ENCODE measurements around the gene SEC24C.
"Not testable (repeated sequence)": the region's sequence is repeated elsewhere in the genome, so short reads cannot be mapped to it uniquely, and the experiment has no call there.

The SEC24C gene

DNA sequence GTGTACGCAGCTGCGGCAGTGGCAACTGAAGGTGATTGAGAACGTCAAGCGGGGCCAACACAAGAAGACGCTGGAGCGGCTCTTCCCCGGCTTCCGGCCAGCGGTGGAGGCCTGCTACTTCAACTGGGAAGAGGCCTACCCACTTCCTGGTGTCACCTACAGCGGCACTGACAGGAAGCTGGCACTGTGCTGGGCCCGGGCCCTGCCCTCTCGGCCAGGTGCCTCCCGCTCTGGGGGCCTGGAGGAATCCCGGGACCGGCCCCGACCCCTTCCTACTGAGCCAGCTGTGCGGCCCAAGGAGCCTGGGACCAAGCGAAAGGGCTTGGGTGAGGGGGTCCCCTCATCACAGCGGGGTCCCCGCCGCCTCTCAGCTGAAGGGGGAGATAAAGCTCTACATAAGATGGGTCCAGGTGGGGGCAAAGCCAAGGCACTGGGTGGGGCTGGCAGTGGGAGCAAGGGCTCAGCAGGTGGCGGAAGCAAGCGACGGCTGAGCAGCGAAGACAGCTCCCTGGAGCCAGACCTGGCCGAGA lies 47.8 kb downstream of the SEC24C start:
- no peak for DNase-seq (ENCODE audit: low read depth in 2 of 2)

DNA sequence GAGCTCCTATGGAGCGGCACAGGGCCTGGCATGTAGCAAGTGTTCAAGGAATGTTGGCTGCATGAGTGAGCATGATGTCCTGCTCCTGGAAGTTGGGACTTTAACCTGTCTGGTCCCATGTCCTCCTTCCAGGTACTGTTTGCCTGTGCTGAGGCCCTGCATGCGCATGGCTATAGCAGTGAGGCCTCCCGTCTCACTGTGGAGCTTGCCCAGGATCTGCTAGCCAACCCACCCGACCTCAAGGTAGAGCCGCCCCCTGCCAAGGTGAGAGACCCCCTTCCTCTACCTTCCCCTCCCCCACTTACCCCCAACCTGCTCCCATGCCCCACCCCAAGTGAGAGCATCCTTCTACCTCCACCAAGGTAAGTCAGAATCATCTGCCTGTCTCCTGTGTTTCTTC lies 49.3 kb downstream of the SEC24C start:
- DNase-seq (ENCODE audit: low read depth in 2 of 2) = no peak

GRCh38 chr10:73795491-73795890 lies 51.3 kb downstream of the SEC24C start:
- not testable (repeated sequence) for DNase-seq (ENCODE audit: low read depth in 2 of 2)

- not testable (repeated sequence) for DNase-seq (ENCODE audit: low read depth in 2 of 2)
These were observed 51.9 kb downstream of the SEC24C start for GRCh38 chr10:73796035-73796434.

GRCh38 chr10:73796766-73797165 lies 52.6 kb downstream of the SEC24C start:
- no peak for DNase-seq (ENCODE audit: low read depth in 2 of 2)

DNA sequence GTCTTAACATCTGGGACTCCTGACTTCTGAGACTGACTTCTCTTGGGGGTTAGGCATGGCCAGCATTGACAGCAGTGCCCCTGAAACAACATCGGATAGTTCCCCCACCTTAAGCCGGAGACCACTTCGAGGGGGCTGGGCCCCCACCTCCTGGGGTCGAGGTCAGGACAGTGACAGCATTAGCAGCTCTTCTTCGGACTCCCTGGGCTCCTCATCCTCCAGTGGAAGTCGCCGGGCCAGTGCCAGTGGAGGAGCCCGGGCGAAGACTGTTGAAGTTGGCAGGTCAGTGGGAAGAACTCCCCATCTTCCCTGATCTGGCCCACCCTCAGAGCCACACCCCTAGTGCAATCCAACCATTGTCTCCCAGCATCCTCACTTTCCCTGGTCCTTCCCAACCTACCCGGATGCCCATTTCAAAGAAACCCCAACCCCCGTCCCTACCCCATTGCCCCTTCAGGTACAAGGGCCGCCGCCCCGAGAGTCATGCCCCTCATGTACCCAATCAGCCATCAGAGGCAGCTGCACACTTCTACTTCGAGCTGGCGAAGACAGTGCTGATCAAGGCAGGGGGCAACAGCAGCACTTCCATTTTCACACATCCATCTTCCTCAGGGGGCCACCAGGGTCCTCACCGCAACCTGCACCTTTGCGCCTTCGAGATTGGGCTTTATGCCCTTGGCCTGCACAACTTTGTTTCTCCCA lies 53.3 kb downstream of the SEC24C start:
- no peak for DNase-seq (ENCODE audit: low read depth in 2 of 2)

- DNase-seq (ENCODE audit: low read depth in 2 of 2) = no peak
These were observed 53.9 kb downstream of the SEC24C start for GRCh38 chr10:73798087-73798486.

DNA sequence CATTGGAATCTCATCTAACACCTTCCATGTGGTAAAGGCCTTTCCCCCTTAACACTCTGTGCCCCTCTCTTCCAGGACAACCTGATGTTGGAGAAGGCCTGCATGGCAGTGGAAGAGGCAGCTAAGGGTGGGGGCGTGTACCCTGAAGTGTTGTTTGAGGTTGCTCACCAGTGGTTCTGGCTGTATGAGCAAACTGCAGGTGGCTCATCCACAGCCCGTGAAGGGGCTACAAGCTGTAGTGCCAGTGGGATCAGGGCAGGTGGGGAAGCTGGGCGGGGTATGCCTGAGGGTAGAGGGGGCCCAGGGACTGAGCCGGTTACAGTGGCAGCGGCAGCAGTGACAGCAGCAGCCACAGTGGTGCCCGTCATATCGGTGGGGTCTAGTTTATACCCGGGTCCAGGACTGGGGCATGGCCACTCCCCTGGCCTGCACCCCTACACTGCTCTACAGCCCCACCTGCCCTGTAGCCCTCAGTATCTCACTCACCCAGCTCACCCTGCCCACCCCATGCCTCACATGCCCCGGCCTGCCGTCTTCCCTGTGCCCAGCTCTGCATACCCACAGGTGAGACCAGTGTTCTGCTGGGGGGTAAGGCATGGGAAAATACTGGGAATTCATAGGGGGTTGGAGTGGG lies 54.9 kb downstream of the SEC24C start:
- DNase-seq (ENCODE audit: low read depth in 2 of 2) = no peak

- DNase-seq (ENCODE audit: low read depth in 2 of 2) = no peak
These were observed 55.9 kb downstream of the SEC24C start for GRCh38 chr10:73799899-73800559.

- no peak for DNase-seq (ENCODE audit: low read depth in 2 of 2)
These were observed 56.5 kb downstream of the SEC24C start for GRCh38 chr10:73800560-73801252.

DNA sequence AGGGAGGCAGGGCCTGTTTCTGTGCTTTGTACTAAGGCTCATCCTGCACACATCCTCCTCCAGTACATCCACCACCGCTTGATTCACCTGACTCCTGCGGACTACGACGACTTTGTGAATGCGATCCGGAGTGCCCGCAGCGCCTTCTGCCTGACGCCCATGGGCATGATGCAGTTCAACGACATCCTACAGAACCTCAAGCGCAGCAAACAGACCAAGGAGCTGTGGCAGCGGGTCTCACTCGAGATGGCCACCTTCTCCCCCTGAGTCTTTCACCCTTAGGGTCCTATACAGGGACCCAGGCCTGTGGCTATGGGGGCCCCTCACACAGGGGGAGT lies 57.0 kb downstream of the SEC24C start:
- DNase-seq (ENCODE audit: low read depth in 2 of 2) = no peak

DNA sequence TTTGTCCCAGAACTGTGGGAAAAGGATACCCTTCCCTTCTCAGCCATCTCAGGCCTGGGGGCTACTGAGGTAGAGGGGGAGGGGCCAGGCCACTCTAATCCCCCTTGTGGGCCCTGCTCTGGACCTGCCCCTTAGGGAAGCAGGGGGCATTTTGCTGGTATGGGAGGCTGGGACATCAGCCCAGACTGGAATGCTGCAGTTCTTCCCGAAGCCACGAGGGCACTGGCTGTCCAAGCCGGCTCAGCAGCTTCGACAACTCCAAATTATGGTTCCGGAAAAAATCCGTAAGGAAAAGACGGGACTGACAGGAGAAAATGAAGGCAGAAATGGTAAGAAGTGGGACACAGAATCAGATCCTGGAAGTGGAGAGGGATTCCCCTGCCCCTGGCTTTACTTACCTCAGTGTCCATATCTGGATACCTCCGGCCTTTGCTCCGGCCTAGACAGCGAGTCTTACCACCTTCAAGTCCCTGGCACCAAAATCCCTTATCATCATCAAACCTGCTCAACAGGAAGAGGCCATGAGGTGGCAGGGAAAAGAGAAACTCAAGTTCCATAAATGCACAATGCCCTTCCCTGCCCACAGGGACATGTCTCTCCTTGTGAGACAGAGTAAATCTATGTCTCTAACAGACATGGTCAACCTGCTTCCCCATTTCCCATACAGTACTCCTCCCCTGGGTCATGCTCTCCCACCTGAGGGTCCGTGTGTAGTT lies 58.3 kb downstream of the SEC24C start:
- no peak for DNase-seq (ENCODE audit: low read depth in 2 of 2)

DNA sequence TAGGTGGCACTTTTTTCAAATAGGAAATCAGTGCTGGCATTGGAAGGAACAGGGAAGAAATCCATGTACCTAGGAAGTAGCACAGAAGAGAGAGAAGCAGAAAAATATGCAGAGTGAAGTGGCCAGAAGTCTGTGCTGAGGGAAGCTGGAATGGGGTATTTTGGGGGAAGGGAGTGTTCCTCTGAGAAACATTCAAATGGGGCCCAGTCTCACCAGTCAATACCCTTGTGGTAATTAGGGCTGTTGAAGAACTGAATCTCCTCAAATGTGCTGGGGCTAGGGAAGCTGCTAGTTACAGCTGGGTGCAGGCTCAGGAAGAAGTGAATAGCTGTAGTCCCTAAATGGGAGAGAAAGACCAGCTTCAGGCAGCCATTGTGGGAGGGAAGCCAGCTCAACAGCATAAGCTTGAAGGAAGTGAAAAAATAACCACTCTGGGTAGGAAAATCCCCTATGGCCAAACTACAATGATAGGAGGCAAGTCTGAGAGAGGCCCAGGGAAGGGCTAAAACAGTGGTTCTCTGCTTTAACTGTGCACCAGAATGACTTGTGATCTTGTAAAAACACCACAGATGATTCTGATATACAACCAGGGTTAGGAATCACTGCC lies 59.6 kb downstream of the SEC24C start:
- no peak for DNase-seq (ENCODE audit: low read depth in 2 of 2)

GRCh38 chr10:73806176-73806950 lies 62.2 kb downstream of the SEC24C start:
- no peak for DNase-seq (ENCODE audit: low read depth in 2 of 2)

GRCh38 chr10:73807471-73807870 lies 63.3 kb downstream of the SEC24C start:
- DNase-seq (ENCODE audit: low read depth in 2 of 2) = no peak

DNA sequence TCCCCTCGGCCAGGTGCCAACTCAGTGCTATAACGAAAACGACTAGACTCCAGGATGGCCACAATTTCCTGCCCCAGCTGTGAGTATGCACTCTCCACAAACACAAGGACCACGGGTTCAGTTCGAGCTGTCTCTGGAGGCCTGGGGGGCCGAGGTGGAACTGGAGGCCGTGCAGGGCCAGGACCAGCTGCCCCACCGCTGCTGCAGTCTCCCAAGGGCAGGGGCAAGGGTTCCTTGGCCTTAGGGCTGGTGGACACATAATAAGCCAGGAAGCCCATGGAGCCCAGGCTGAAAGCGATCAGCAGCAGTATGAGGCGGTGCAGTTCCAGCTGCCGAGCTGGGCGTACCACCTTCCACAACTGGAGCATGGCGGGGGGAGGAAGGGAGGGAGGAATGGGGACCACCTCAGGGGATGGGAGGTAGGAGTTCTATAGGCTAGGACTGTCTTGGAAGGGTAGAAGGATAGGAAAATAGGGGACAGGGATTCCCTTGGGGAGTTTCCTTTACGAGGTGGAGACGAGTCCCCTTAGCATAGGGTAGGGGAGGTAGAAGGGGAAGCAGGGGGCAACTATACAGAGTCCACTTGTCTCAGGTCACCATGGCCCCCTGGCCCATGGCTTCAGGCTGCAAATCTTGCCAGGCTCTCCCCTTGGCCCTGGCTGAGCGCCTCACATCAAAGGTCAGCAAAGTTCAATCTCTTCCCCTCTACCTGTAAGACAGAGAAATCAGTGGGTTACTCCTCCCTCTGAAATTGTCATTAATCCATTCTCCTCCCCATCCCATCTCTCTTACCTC lies 64.0 kb downstream of the SEC24C start:
- no peak for DNase-seq (ENCODE audit: low read depth in 2 of 2)

- DNase-seq (ENCODE audit: low read depth in 2 of 2) = no peak
These were observed 65.1 kb downstream of the SEC24C start for GRCh38 chr10:73809061-73809818.

DNA sequence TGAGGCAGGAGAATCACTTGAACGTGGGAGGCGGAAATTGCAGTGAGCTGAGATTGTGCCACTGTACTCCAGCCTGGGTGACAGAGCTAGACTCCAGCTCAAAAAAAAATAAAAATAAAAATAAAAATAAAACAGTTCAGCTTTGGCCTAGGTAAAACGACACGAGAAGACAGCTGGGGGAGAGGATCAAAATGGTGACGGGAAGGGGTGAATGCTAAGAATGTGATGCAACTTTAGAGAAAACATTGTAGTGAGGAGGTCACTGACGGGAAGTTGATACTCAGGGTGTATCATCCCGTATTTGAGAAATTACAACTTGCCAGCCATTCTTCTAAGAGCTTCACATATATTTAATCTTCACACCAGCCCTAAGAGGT lies 66.2 kb downstream of the SEC24C start:
- no peak for DNase-seq (ENCODE audit: low read depth in 2 of 2)

All from stimulated activated CD4-positive, alpha-beta T cell treated with anti-CD3 and anti-CD28 coated beads, Interleukin-4, amount 100 ng/mL, for 48 hours (primary cell).